ENCODE measurements around the gene GLE1. TPM values are rescaled to one million over a fixed set of nuclear protein-coding genes. Genes with fewer than 3 reads are reported as not detected.
A peak's percentile ranks its signal among the peaks of the same experiment; 100 is the strongest.

Gene GLE1
- total RNA-seq, 1 experiment from 2014 or later: 27.0 TPM

DNA sequence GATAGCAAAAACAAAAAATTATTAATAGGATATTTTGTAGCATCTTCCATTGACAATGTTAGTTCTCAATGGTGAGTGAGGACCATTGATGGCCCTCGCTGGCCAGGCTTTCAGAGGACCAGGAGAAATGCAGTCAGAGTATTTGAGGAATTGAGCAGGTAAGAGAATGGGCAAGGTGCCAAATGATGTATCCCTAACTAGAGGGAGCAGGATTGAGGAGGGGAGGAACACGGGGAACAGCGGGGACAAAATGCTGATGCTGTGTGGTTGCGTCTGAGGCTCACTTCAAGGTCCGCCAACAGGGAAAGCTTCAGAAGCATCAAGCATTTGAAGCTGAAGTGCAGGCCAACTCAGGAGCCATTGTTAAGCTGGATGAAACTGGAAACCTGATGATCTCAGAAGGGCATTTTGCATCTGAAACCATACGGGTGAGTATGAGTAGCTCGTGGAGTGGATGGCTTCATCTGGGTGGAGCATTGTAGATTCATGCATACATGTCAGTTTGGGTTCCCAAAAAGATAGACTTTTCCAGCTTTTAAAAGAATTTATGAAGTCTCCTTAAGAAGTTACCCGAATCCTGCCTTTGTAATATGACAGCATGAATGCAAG, 64.1 kb downstream of the GLE1 start:
- no peak overlapping the region for H3K4me3 ChIP-seq (ENCODE audit: low read length)
- no peaks in the 10 kb centered on the region for H3K9me3 ChIP-seq (ENCODE audit: low read length)
- H3K4me2 ChIP-seq (ENCODE audit: low read length): no peak overlapping the region
- no peaks in the 10 kb centered on the region for H3K27me3 ChIP-seq (ENCODE audit: low read length)
- TF ChIP-seq EZH2 (IDR thresholded peaks at IDR 0.05; ENCODE audit: low read length, unreplicated experiment): no peak
- TF ChIP-seq EZH2phosphoT487 (IDR thresholded peaks at IDR 0.05; ENCODE audit: borderline replicate concordance, low read length): no peak
- TF ChIP-seq, protein P1, sequence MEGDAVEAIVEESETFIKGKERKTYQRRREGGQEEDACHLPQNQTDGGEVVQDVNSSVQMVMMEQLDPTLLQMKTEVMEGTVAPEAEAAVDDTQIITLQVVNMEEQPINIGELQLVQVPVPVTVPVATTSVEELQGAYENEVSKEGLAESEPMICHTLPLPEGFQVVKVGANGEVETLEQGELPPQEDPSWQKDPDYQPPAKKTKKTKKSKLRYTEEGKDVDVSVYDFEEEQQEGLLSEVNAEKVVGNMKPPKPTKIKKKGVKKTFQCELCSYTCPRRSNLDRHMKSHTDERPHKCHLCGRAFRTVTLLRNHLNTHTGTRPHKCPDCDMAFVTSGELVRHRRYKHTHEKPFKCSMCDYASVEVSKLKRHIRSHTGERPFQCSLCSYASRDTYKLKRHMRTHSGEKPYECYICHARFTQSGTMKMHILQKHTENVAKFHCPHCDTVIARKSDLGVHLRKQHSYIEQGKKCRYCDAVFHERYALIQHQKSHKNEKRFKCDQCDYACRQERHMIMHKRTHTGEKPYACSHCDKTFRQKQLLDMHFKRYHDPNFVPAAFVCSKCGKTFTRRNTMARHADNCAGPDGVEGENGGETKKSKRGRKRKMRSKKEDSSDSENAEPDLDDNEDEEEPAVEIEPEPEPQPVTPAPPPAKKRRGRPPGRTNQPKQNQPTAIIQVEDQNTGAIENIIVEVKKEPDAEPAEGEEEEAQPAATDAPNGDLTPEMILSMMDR (conservative IDR thresholded peaks at IDR 0.05; ENCODE audit: low read depth, low read length): no peak
- H3K36me3 ChIP-seq (ENCODE audit: low read depth, low read length): peaks cover 35% of the 10 kb centered on the region
- BruUV-seq (replicated peaks): no TSS peak
- no peaks in the 10 kb centered on the region for H4K20me1 ChIP-seq (ENCODE audit: low read length)
- H3K4me1 ChIP-seq (ENCODE audit: insufficient read depth, low read length): no peaks in the 10 kb centered on the region
- no peak overlapping the region for H3K9ac ChIP-seq (ENCODE audit: low read length)
- peaks cover 25% of the 10 kb centered on the region for H3K79me2 ChIP-seq (ENCODE audit: low read length)
- no peaks in the 10 kb centered on the region for H3F3A ChIP-seq (ENCODE audit: low read length, unreplicated experiment)
- DNase-seq: no peak
- no peak overlapping the region for H3K27ac ChIP-seq (ENCODE audit: low read length)
- H2AFZ ChIP-seq (ENCODE audit: low read length): no peak overlapping the region
- no peak for ATAC-seq
- POLR2A ChIA-PET (ENCODE audit: unreplicated experiment): no interaction called here
- no peaks in the 10 kb centered on the region for H3K9me2 ChIP-seq (replicated peaks; ENCODE audit: low read length)
- intact Hi-C loops (cut with micrococcal nuclease): no loop called here
- CTCF ChIA-PET: no interaction called here

DNA sequence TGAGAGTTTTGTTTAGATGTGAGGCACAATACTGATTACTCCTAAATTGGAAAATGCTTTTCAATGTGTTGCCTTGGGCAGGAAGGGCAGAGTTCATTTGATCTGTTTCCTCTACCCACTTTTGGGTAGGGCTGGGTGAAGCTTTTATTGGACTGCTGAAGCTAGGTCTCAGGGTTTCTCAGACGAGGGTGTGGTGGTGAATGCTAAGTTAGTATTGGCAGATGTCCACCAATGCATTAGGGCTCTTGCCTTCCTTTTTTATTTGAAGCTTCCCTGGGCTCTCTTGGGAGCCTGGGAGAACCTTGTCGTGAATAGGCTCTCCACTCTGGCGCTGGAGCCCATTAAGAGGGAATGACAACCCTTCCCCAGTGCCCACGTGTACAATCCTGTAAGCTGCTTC, 71.0 kb downstream of the GLE1 start:
- Histone ChIP-seq H3K79me2 (ENCODE audit: low read length) (no peaks in the 10 kb centered on the region), H4K20me1 (ENCODE audit: low read length) (no peaks in the 10 kb centered on the region), H3K9me2 (replicated peaks; ENCODE audit: low read length) (no peaks in the 10 kb centered on the region), H3K9me3 (ENCODE audit: low read length) (no peaks in the 10 kb centered on the region), H3K27me3 (ENCODE audit: low read length) (no peaks in the 10 kb centered on the region), H3K9ac (ENCODE audit: low read length) (no peak overlapping the region), H3F3A (ENCODE audit: low read length, unreplicated experiment) (no peaks in the 10 kb centered on the region), H3K4me1 (ENCODE audit: insufficient read depth, low read length) (no peaks in the 10 kb centered on the region), H3K27ac (ENCODE audit: low read length) (no peak overlapping the region), H2AFZ (ENCODE audit: low read length) (no peak overlapping the region), H3K4me3 (ENCODE audit: low read length) (no peak overlapping the region), H3K4me2 (ENCODE audit: low read length) (no peak overlapping the region), H3K36me3 (ENCODE audit: low read depth, low read length) (peaks cover 60% of the 10 kb centered on the region)
- intact Hi-C loops (cut with micrococcal nuclease): no loop called here
- ATAC-seq (peak; percentile 84), DNase-seq (no peak)
- ChIA-PET CTCF (no interaction called here), POLR2A (ENCODE audit: unreplicated experiment) (no interaction called here)
- TSS peak; percentile 8 for BruUV-seq (replicated peaks)
- no peak for TF ChIP-seq EZH2phosphoT487 (IDR thresholded peaks at IDR 0.05; ENCODE audit: borderline replicate concordance, low read length)
- TF ChIP-seq, protein P1 (conservative IDR thresholded peaks at IDR 0.05; ENCODE audit: low read depth, low read length): no peak
- TF ChIP-seq EZH2 (IDR thresholded peaks at IDR 0.05; ENCODE audit: low read length, unreplicated experiment): no peak

DNA sequence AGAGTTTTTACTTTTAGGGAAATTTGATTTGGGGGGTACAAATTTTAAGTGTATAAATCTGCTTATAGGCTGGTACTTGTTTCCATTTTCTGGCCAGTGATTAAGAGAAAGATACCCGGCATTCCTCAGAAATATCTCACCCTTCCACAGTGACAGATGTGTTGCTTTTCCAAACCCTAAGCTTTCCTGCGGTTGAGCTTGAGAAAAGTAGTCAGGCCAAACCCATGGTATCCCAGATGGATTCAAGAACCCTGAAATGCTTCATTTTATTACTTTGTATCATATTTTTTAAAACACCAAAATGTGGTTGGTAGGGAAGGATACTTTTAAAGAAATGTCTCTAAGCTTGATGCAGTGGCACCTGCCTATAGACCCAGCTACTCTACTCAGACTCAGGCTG, 71.4 kb downstream of the GLE1 start:
- H3K9ac ChIP-seq (ENCODE audit: low read length): no peak overlapping the region
- H3K4me1 ChIP-seq (ENCODE audit: insufficient read depth, low read length): no peaks in the 10 kb centered on the region
- no TSS peak for BruUV-seq (replicated peaks)
- no peak overlapping the region for H3K4me3 ChIP-seq (ENCODE audit: low read length)
- no peaks in the 10 kb centered on the region for H3K9me2 ChIP-seq (replicated peaks; ENCODE audit: low read length)
- peaks cover 65% of the 10 kb centered on the region for H3K36me3 ChIP-seq (ENCODE audit: low read depth, low read length)
- POLR2A ChIA-PET (ENCODE audit: unreplicated experiment): no interaction called here
- H4K20me1 ChIP-seq (ENCODE audit: low read length): no peaks in the 10 kb centered on the region
- TF ChIP-seq EZH2phosphoT487 (IDR thresholded peaks at IDR 0.05; ENCODE audit: borderline replicate concordance, low read length) (no peak), EZH2 (IDR thresholded peaks at IDR 0.05; ENCODE audit: low read length, unreplicated experiment) (no peak)
- TF ChIP-seq, protein P1 (conservative IDR thresholded peaks at IDR 0.05; ENCODE audit: low read depth, low read length): no peak
- no peaks in the 10 kb centered on the region for H3K9me3 ChIP-seq (ENCODE audit: low read length)
- no peaks in the 10 kb centered on the region for H3K27me3 ChIP-seq (ENCODE audit: low read length)
- CTCF ChIA-PET: no interaction called here
- no peaks in the 10 kb centered on the region for H3F3A ChIP-seq (ENCODE audit: low read length, unreplicated experiment)
- no peak overlapping the region for H3K4me2 ChIP-seq (ENCODE audit: low read length)
- no peaks in the 10 kb centered on the region for H3K79me2 ChIP-seq (ENCODE audit: low read length)
- ATAC-seq (no peak), DNase-seq (no peak)
- H2AFZ ChIP-seq (ENCODE audit: low read length): no peak overlapping the region
- intact Hi-C loops (cut with micrococcal nuclease): no loop called here
- no peak overlapping the region for H3K27ac ChIP-seq (ENCODE audit: low read length)
